Endothelial cell of umbilical vein (primary cell): Measurements from ENCODE around the gene ABCC1. TPM values are rescaled to one million over a fixed set of nuclear protein-coding genes. Genes with fewer than 3 reads are reported as not detected.

Source experiments
- BruUV-seq: library from RNA; stranded (reverse); fragments of 400-500 nt; replicated peaks from 2 replicates; lab custom pipeline; 2021; lab: Mats Ljungman, UMichigan
- CTCF ChIA-PET: fragments of 300-600, 350-600 bp; sonication (Branson Sonifier 250); formaldehyde crosslinking; loops from one replicate; lab custom pipeline; 2021; ENCODE audit warnings: antibody characterized with exemption, inconsistent platforms; lab: Charles Lee
- POLR2A ChIA-PET: fragments of 300-600, 350-600 bp; sonication (Branson Sonifier 250); formaldehyde crosslinking; loops from one replicate; lab custom pipeline; 2021; ENCODE audit warnings: antibody characterized with exemption, inconsistent platforms; lab: Charles Lee
- DNase-seq: peaks from one replicate; pipeline ENCODE4 v3.0.0-alpha.2; 2011; ENCODE audit warnings: low read depth, low spot score
- FAIRE-seq: peaks from 2 replicates; lab custom pipeline; 2011; peaks lifted over from hg19 to GRCh38; lab: Jason Lieb, UNC
- H2AFZ ChIP-seq: 2 replicates; pipeline ENCODE4 v1.6.0; 2012; ENCODE audit warnings: low read depth, low read length, control low read depth, inconsistent platforms
- H3K27ac ChIP-seq: 2 replicates; pipeline ENCODE4 v1.5.1; 2011; ENCODE audit warnings: low read depth, mild to moderate bottlenecking, control low read depth, low read length, moderate library complexity; ENCODE audit not compliant: insufficient read depth
- H3K27me3 ChIP-seq, 2 experiments: 2 replicates each; pipeline versions ENCODE4 v1.6.0 to v1.6.1; 2011; ENCODE audit warnings: low read length in 2 of 2, mixed read lengths in 1 of 2; ENCODE audit not compliant: control insufficient read depth in 2 of 2, insufficient read depth in 2 of 2
- H3K36me3 ChIP-seq, 2 experiments: 2 replicates in 1 of 2; 3 replicates in 1 of 2; pipeline ENCODE4 v1.5.1; 2011; ENCODE audit warnings: low read length in 2 of 2, mild to moderate bottlenecking in 1 of 2, moderate library complexity in 1 of 2; ENCODE audit not compliant: control insufficient read depth in 2 of 2, insufficient read depth in 2 of 2; ENCODE audit errors: extremely low read depth in 1 of 2
- H3K4me1 ChIP-seq: 3 replicates; pipeline ENCODE4 v1.5.1; 2011; ENCODE audit warnings: mild to moderate bottlenecking, low read length; ENCODE audit not compliant: control insufficient read depth, insufficient read depth; ENCODE audit errors: extremely low read depth
- H3K4me2 ChIP-seq: 2 replicates; pipeline ENCODE4 v1.6.1; 2011; ENCODE audit warnings: low read length, control low read depth, mixed read lengths; ENCODE audit not compliant: insufficient read depth
- H3K4me3 ChIP-seq, 3 experiments: fragments of 200-600 bp in 1 of 3; sonication (generic), shearing (Covaris generic) in 1 of 3; replicated peaks in 1 of 3; 2 replicates each; pipeline ENCODE4 v1.5.1; 2011 to 2016; ENCODE audit warnings: control low read depth in 3 of 3, low read length in 3 of 3, mild to moderate bottlenecking in 2 of 3, inconsistent platforms in 1 of 3, low read depth in 1 of 3, moderate library complexity in 1 of 3; ENCODE audit not compliant: insufficient read depth in 1 of 3
- H3K79me2 ChIP-seq: 2 replicates; pipeline ENCODE4 v1.6.0; 2012; ENCODE audit warnings: low read length, inconsistent platforms; ENCODE audit not compliant: control insufficient read depth, insufficient read depth
- H3K9ac ChIP-seq: replicated peaks from 2 replicates; pipeline ENCODE3; 2011; ENCODE audit warnings: low read length, control low read depth; ENCODE audit not compliant: insufficient read depth; ENCODE audit errors: extremely low read depth
- H3K9me1 ChIP-seq: replicated peaks from 3 replicates; pipeline ENCODE4 v1.6.0; 2011; ENCODE audit warnings: mild to moderate bottlenecking, low read length; ENCODE audit not compliant: control insufficient read depth, insufficient read depth; ENCODE audit errors: extremely low read depth
- H3K9me3 ChIP-seq: replicated peaks from 2 replicates; pipeline ENCODE4 v1.5.1; 2012; ENCODE audit warnings: low read length, inconsistent platforms; ENCODE audit not compliant: control insufficient read depth, insufficient read depth
- H4K20me1 ChIP-seq: replicated peaks from 2 replicates; pipeline ENCODE3; 2011; ENCODE audit warnings: mild to moderate bottlenecking, low read length; ENCODE audit not compliant: control insufficient read depth, insufficient read depth; ENCODE audit errors: extremely low read depth
- CTCF ChIP-seq, 2 donors: IDR thresholded peaks; 1 replicate in 1 of 2; 2 replicates in 1 of 2; pipeline ENCODE4 v1.5.1; 2011; ENCODE audit warnings: low read length in 2 of 2, mild to moderate bottlenecking in 2 of 2, moderate library complexity in 2 of 2, control low read depth in 1 of 2, inconsistent platforms in 1 of 2, low read depth in 1 of 2; ENCODE audit not compliant: insufficient read depth in 1 of 2; ENCODE audit errors: extremely low read depth in 1 of 2
- EZH2 ChIP-seq: IDR thresholded peaks from 2 replicates; pipeline ENCODE4 v1.6.1; 2012; ENCODE audit warnings: borderline replicate concordance, low read depth, mild to moderate bottlenecking, moderate library complexity, low read length, inconsistent platforms; ENCODE audit not compliant: severe bottlenecking
- FOS ChIP-seq: IDR thresholded peaks from 2 replicates; pipeline ENCODE4 v1.6.1; 2011; ENCODE audit warnings: mild to moderate bottlenecking, low read length, moderate library complexity, borderline replicate concordance; ENCODE audit not compliant: insufficient read depth
- GATA2 ChIP-seq: IDR thresholded peaks from 2 replicates; pipeline ENCODE4 v1.7.0; 2011; ENCODE audit warnings: low read depth, mild to moderate bottlenecking, moderate library complexity, mixed read lengths, low read length; ENCODE audit not compliant: insufficient read length, insufficient read depth
- JUN ChIP-seq: IDR thresholded peaks from 2 replicates; pipeline ENCODE4 v1.6.1; 2011; ENCODE audit warnings: borderline replicate concordance, low read depth; ENCODE audit not compliant: insufficient read length, insufficient read depth
- MAX ChIP-seq: IDR thresholded peaks from 2 replicates; pipeline ENCODE4 v1.6.1; 2011; ENCODE audit not compliant: insufficient read depth, insufficient read length
- MYC ChIP-seq: IDR thresholded peaks from one replicate; pipeline ENCODE4 v1.6.1; 2011; ENCODE audit warnings: mild to moderate bottlenecking, low read depth, low read length
- POLR2A ChIP-seq: IDR thresholded peaks from 2 replicates; pipeline ENCODE4 v1.6.1; 2012; ENCODE audit warnings: low read depth, mild to moderate bottlenecking, control low read depth, low read length
- POLR2AphosphoS5 ChIP-seq: IDR thresholded peaks from 2 replicates; pipeline ENCODE4 v1.6.1; 2012; ENCODE audit warnings: low read depth, mild to moderate bottlenecking, control low read depth, low read length, moderate library complexity; ENCODE audit not compliant: insufficient read depth
- dilution Hi-C: fragments of 300-500 bp; cut with MboI; formaldehyde crosslinking; loops from one replicate; pipeline ENCODE4 v1.15.0; 2019; ENCODE audit warnings: low sequenced_read_pairs; ENCODE audit not compliant: extremely low pct_ligation_motif_present
- intact Hi-C: fragments of 100-400 bp; cut with micrococcal nuclease; formaldehyde crosslinking; loops from one replicate; pipeline ENCODE4 v1.10.0; 2022
- polyA plus RNA-seq, 4 experiments: library from polyadenylated mRNA; depleted of rRNA in 3 of 4; stranded (reverse) in 3 of 4; unstranded in 1 of 4; fragments of >200 nt; gene quantifications; 2 replicates each; pipeline versions ENCODE4 v1.2.1 to v1.2.3, GENCODE V29; 2011 to 2012; ENCODE audit warnings: missing spikeins in 1 of 4
- total RNA-seq: library from RNA; stranded (reverse); gene quantifications from 2 replicates; pipeline ENCODE4 v1.2.3, GENCODE V29; 2021

Gene ABCC1
- total and polyA plus RNA-seq, 2 donors (not counting 3 experiments of a cell fraction or from before 2014, with no cell fraction given): 46.1 to 89.2 TPM

DNA sequence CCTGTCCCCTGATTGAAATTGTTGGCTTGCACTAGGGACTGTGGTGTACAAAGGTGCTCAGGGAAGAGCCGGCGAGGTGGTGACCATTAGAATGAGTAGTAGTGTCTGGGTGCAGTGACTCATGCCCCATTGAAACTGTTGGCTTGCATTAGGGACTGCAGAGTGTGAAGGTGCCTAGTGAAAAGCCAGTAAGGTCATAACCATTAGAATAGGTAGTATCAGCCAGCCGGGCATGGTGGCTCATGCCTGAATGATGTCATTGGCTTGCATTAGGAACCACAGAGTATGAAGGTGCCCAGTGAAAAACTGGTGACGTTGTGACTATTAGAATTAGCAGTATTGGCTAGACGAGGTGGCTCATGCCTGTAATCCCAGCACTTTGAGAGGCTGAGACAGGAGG, 195.0 kb downstream of the ABCC1 start:
- intact Hi-C loops: no loop called here
- Histone ChIP-seq H3K36me3 (peaks cover 7 to 20% of the 10 kb centered on the region in 2 experiments), H3K9me3 (no peaks in the 10 kb centered on the region), H3K27ac (no peak overlapping the region), H3K9ac (no peak overlapping the region), H4K20me1 (no peaks in the 10 kb centered on the region), H3K79me2 (no peaks in the 10 kb centered on the region), H2AFZ (no peak overlapping the region), H3K27me3 (no peaks in the 10 kb centered on the region), H3K4me2 (no peak overlapping the region), H3K4me3 (no peak overlapping the region), H3K9me1 (no peaks in the 10 kb centered on the region), H3K4me1 (no peaks in the 10 kb centered on the region)
- no peak for DNase-seq
- ChIA-PET CTCF (no interaction called here), POLR2A (no interaction called here)
- BruUV-seq: no TSS peak
- dilution Hi-C loops: no loop called here
- FAIRE-seq: no peak
- TF ChIP-seq JUN (no peak), CTCF (IDR thresholded peaks at IDR 0.05; ENCODE audit: extremely low read depth in 1 of 2, insufficient read depth in 1 of 2, low read depth in 1 of 2, low read length in 2 of 2) (no peak), GATA2 (no peak)

- no peak overlapping the region for H3K4me2 ChIP-seq
- no peaks in the 10 kb centered on the region for H3K79me2 ChIP-seq
- H3K4me1 ChIP-seq: no peaks in the 10 kb centered on the region
- H3K27ac ChIP-seq: no peak overlapping the region
- BruUV-seq: no TSS peak
- TF ChIP-seq GATA2: no peak
- no peak for TF ChIP-seq MYC
- TF ChIP-seq CTCF (IDR thresholded peaks at IDR 0.05; ENCODE audit: extremely low read depth in 1 of 2, insufficient read depth in 1 of 2, low read depth in 1 of 2, low read length in 2 of 2): no peak
- no peak for TF ChIP-seq POLR2AphosphoS5
- no peak for TF ChIP-seq EZH2
- TF ChIP-seq POLR2A: no peak
- TF ChIP-seq MAX: no peak
- no peak for TF ChIP-seq FOS
- no peak for TF ChIP-seq JUN
- no peak for FAIRE-seq
- dilution Hi-C loops (no loop called here), intact Hi-C loops (no loop called here)
- no peaks in the 10 kb centered on the region for H3K27me3 ChIP-seq
- DNase-seq: no peak
- ChIA-PET CTCF (no interaction called here), POLR2A (no interaction called here)
- no peak overlapping the region for H2AFZ ChIP-seq
- no peaks in the 10 kb centered on the region for H4K20me1 ChIP-seq
- H3K9me1 ChIP-seq: no peaks in the 10 kb centered on the region
- no peak overlapping the region for H3K9ac ChIP-seq
- peaks cover 3 to 20% of the 10 kb centered on the region in 2 experiments for H3K36me3 ChIP-seq
- H3K9me3 ChIP-seq: no peaks in the 10 kb centered on the region
- no peak overlapping the region for H3K4me3 ChIP-seq
Measured at GRCh38 chr16:16145286-16145685, 195.9 kb downstream of the ABCC1 start.
